Astrocyte of the spinal cord (primary cell): ENCODE results near the gene ZNF785.

Experiments
- DNase-seq: peaks from one replicate; pipeline ENCODE4 v3.0.0; 2011; ENCODE audit warnings: low read depth, low spot score
- H3K4me3 ChIP-seq: 2 replicates; pipeline ENCODE4 v1.5.1; 2011; ENCODE audit warnings: low read depth, mild to moderate bottlenecking, low read length, moderate library complexity
- CTCF ChIP-seq: IDR thresholded peaks from 2 replicates; pipeline ENCODE4 v1.5.1; 2012; ENCODE audit warnings: low read depth, mild to moderate bottlenecking, low read length, inconsistent platforms
- in situ Hi-C: cut with HindIII; loops from 2 replicates; pipeline ENCODE4 v1.10.0; 2017; ENCODE audit warnings: low sequenced_read_pairs

Gene ZNF785

GRCh38 chr16:30609926-30610839 lies 24.7 kb upstream of the ZNF785 start, which contains the start of gene ZNF689:
ZNF689 (minus strand) TSS chr16:30610389; CDS start chr16:30610041, 348 bp downstream.
- DNase-seq, result peak; percentile 97
- in situ Hi-C loops, result no loop called here
- no peak for TF ChIP-seq CTCF
- peak within 1 kb of the TSS; percentile 88 for H3K4me3 ChIP-seq

GRCh38 chr16:30609002-30609925 lies 23.8 kb upstream of the ZNF785 start:
- TF ChIP-seq CTCF, result no peak
- peak; percentile 44 for DNase-seq

GRCh38 chr16:30606004-30606403 lies 20.5 kb upstream of the ZNF785 start:
- in situ Hi-C loops, result no loop called here
- TF ChIP-seq CTCF, result no peak
- no peak for DNase-seq
- H3K4me3 ChIP-seq, result no peak overlapping the region

More at GRCh38 chr16:30609002-30609925, 23.8 kb upstream of the ZNF785 start:
- peak overlapping the region; percentile 88 for H3K4me3 ChIP-seq
- in situ Hi-C loops, result no loop called here

- no peak overlapping the region for H3K4me3 ChIP-seq
- no peak for TF ChIP-seq CTCF
- in situ Hi-C loops, result no loop called here
- no peak for DNase-seq
Observed at GRCh38 chr16:30605158-30605557, 19.7 kb upstream of the ZNF785 start.

GRCh38 chr16:30604316-30604947 lies 18.9 kb upstream of the ZNF785 start:
- in situ Hi-C loops, result no loop called here
- H3K4me3 ChIP-seq, result no peak overlapping the region
- no peak for DNase-seq
- TF ChIP-seq CTCF, result no peak

GRCh38 chr16:30603945-30604315 lies 18.4 kb upstream of the ZNF785 start:
- DNase-seq, result no peak
- no peak for TF ChIP-seq CTCF
- no peak overlapping the region for H3K4me3 ChIP-seq
- in situ Hi-C loops, result no loop called here
